HCT116 (cell line): ENCODE results near the gene CLDN14. TPM values are rescaled to one million over a fixed set of nuclear protein-coding genes. Genes with fewer than 3 reads are reported as not detected.

ENCODE experiments used
- ATAC-seq: fragments of 200-7000 bp; cut with Tn5 transposase; 2 replicates; pipeline ENCODE4 v1.9.1; 2020; ENCODE audit warnings: mild to moderate bottlenecking, moderate library complexity
- BruUV-seq: library from RNA; stranded (reverse); fragments of 400-500 nt; replicated peaks from 2 replicates; lab custom pipeline; 2021; lab: Mats Ljungman, UMichigan
- CTCF ChIA-PET: fragments of 300-600 bp; sonication (Branson Sonifier 250); formaldehyde crosslinking; loops from one replicate; lab custom pipeline; 2021; ENCODE audit warnings: antibody characterized with exemption; lab: Charles Lee
- POLR2A ChIA-PET: fragments of 300-600, 350-600 bp; sonication (Branson Sonifier 250); formaldehyde crosslinking; loops from one replicate; lab custom pipeline; 2021; ENCODE audit warnings: antibody characterized with exemption; lab: Charles Lee
- RAD21 ChIA-PET, 2 experiments: fragments of 300-600 bp; sonication (Branson Sonifier 250); formaldehyde crosslinking; loops; one replicate each; lab custom pipeline; 2023; ENCODE audit warnings: low total read pairs in 2 of 2; ENCODE audit not compliant: uncharacterized antibody in 2 of 2, unreplicated experiment in 2 of 2, low non-redundant PET in 1 of 2; lab: Charles Lee
- DNase-seq: peaks from one replicate; pipeline ENCODE4 v3.0.0-alpha.2; 2010; ENCODE audit warnings: low read depth, low spot score
- H2AFZ ChIP-seq: fragments of 200-600 bp; shearing (Covaris generic), sonication (generic); 2 replicates; pipeline ENCODE4 v1.6.1; 2017; ENCODE audit warnings: low read depth, mixed run types, mixed read lengths, antibody characterized with exemption, low read length; ENCODE audit not compliant: poor library complexity, severe bottlenecking
- H3K27ac ChIP-seq: 2 replicates; pipeline ENCODE4 v1.5.1; 2012; ENCODE audit warnings: low read depth, low read length
- H3K27me3 ChIP-seq: fragments of 200-600 bp; sonication (generic); 2 replicates; pipeline ENCODE4 v1.6.1; 2016; ENCODE audit warnings: mixed run types, low read length, mixed read lengths; ENCODE audit not compliant: insufficient read depth
- H3K36me3 ChIP-seq, 2 experiments: fragments of 200-500 bp in 1 of 2; fragments of 200-600 bp in 1 of 2; sonication (Bioruptor generic) in 1 of 2; sonication (generic) in 1 of 2; 2 replicates each; pipeline versions ENCODE4 v1.5.1 to v1.6.1; 2014 to 2016; ENCODE audit warnings: low read length in 2 of 2, inconsistent platforms in 1 of 2, mixed read lengths in 1 of 2, mixed run types in 1 of 2; ENCODE audit not compliant: insufficient read depth in 2 of 2, control insufficient read depth in 1 of 2
- H3K4me1 ChIP-seq, 2 experiments: fragments of 200-600 bp in 1 of 2; sonication (generic) in 1 of 2; 2 replicates each; pipeline versions ENCODE4 v1.5.1 to v1.6.1; 2012 to 2017; ENCODE audit warnings: low read length in 2 of 2, inconsistent platforms in 1 of 2, mild to moderate bottlenecking in 1 of 2, mixed read lengths in 1 of 2, mixed run types in 1 of 2, moderate library complexity in 1 of 2; ENCODE audit not compliant: insufficient read depth in 2 of 2, control insufficient read depth in 1 of 2
- H3K4me2 ChIP-seq: fragments of 200-600 bp; sonication (generic); 2 replicates; pipeline ENCODE4 v1.6.1; 2017; ENCODE audit warnings: mixed run types, low read length, mixed read lengths
- H3K4me3 ChIP-seq, 2 experiments: fragments of 200-600 bp in 1 of 2; sonication (generic) in 1 of 2; replicated peaks in 1 of 2; 2 replicates each; pipeline ENCODE4 v1.5.1; 2011 to 2016; ENCODE audit warnings: low read length in 2 of 2, control low read depth in 1 of 2, low read depth in 1 of 2, mild to moderate bottlenecking in 1 of 2, mixed read lengths in 1 of 2, mixed run types in 1 of 2
- H3K79me2 ChIP-seq: fragments of 200-600 bp; sonication (generic); 2 replicates; pipeline ENCODE4 v1.6.1; 2017; ENCODE audit warnings: mild to moderate bottlenecking, mixed run types, low read length, moderate library complexity, mixed read lengths; ENCODE audit not compliant: insufficient read depth
- H3K9ac ChIP-seq: fragments of 200-600 bp; sonication (generic); 2 replicates; pipeline ENCODE4 v1.6.1; 2016; ENCODE audit warnings: low read length, mixed read lengths
- H3K9me2 ChIP-seq: fragments of 200-600 bp; sonication (generic), shearing (Covaris generic); 2 replicates; pipeline ENCODE4 v1.6.1; 2017; ENCODE audit warnings: mixed run types, mild to moderate bottlenecking, moderate library complexity; ENCODE audit not compliant: insufficient read depth
- H3K9me3 ChIP-seq, 2 experiments: fragments of 200-500 bp in 1 of 2; fragments of 200-600 bp in 1 of 2; sonication (Bioruptor generic) in 1 of 2; sonication (generic) in 1 of 2; 2 replicates each; pipeline ENCODE4 v1.6.1; 2014 to 2017; ENCODE audit warnings: low read length in 2 of 2, mixed read lengths in 2 of 2, inconsistent platforms in 1 of 2, low read depth in 1 of 2, mild to moderate bottlenecking in 1 of 2, mixed run types in 1 of 2, moderate library complexity in 1 of 2; ENCODE audit not compliant: control insufficient read depth in 1 of 2, insufficient read depth in 1 of 2
- H4K20me1 ChIP-seq: fragments of 200-600 bp; sonication (generic), shearing (Covaris generic); 2 replicates; pipeline ENCODE4 v1.6.1; 2017; ENCODE audit warnings: mixed run types, mild to moderate bottlenecking, moderate library complexity; ENCODE audit not compliant: insufficient read depth
- ATF3 ChIP-seq: IDR thresholded peaks from 2 replicates; pipeline ENCODE4 v1.6.1; 2012
- CBX3 ChIP-seq: IDR thresholded peaks from 2 replicates; pipeline ENCODE4 v1.6.1; 2012; ENCODE audit warnings: low read depth
- CEBPB ChIP-seq: IDR thresholded peaks from 2 replicates; pipeline ENCODE4 v1.6.1; 2012; ENCODE audit warnings: low read depth
- EGR1 ChIP-seq: IDR thresholded peaks from 2 replicates; pipeline ENCODE4 v1.6.1; 2012; ENCODE audit warnings: low read depth
- ELF1 ChIP-seq: IDR thresholded peaks from 2 replicates; pipeline ENCODE4 v1.6.1; 2012; ENCODE audit warnings: low read depth, borderline replicate concordance
- EZH2 ChIP-seq: fragments of 200-600 bp; sonication (generic); IDR thresholded peaks from 2 replicates; pipeline ENCODE4 v1.6.1; 2017; ENCODE audit warnings: antibody characterized with exemption, mixed run types
- EZH2phosphoT487 ChIP-seq: fragments of 200-600 bp; IDR thresholded peaks from 2 replicates; pipeline ENCODE4 v1.6.1; 2018; ENCODE audit warnings: antibody characterized with exemption, borderline replicate concordance
- FOSL1 ChIP-seq: IDR thresholded peaks from 2 replicates; pipeline ENCODE4 v1.6.1; 2012; ENCODE audit warnings: low read depth
- JUND ChIP-seq: IDR thresholded peaks from 2 replicates; pipeline ENCODE4 v1.6.1; 2012
- POLR2AphosphoS5 ChIP-seq: IDR thresholded peaks from 2 replicates; pipeline ENCODE4 v1.6.1; 2011; ENCODE audit warnings: mild to moderate bottlenecking, low read depth, low read length, moderate library complexity
- RAD21 ChIP-seq: IDR thresholded peaks from 2 replicates; pipeline ENCODE4 v1.6.1; 2012; ENCODE audit warnings: low read depth, mild to moderate bottlenecking
- REST ChIP-seq: IDR thresholded peaks from 2 replicates; pipeline ENCODE4 v1.6.1; 2012; ENCODE audit warnings: low read depth
- SIN3A ChIP-seq: IDR thresholded peaks from 2 replicates; pipeline ENCODE4 v1.6.1; 2012; ENCODE audit warnings: low read depth
- SRF ChIP-seq: IDR thresholded peaks from 2 replicates; pipeline ENCODE4 v1.6.1; 2012; ENCODE audit warnings: low read depth
- TCF7L2 ChIP-seq: IDR thresholded peaks from 2 replicates; pipeline ENCODE4 v1.7.0; 2011; ENCODE audit warnings: borderline replicate concordance, inconsistent platforms; ENCODE audit not compliant: insufficient read depth, insufficient read length; ENCODE audit errors: extremely low read depth
- YY1 ChIP-seq: IDR thresholded peaks from 2 replicates; pipeline ENCODE4 v1.6.1; 2011; ENCODE audit warnings: low read length, low read depth, moderate library complexity, mild to moderate bottlenecking; ENCODE audit not compliant: insufficient replicate concordance; ENCODE audit errors: extremely low read depth
- ZFX ChIP-seq: fragments of 450-650 bp; IDR thresholded peaks from 2 replicates; pipeline ENCODE4 v1.6.1; 2017
- ZNF274 ChIP-seq: fragments of 200-500 bp; sonication (Bioruptor generic); IDR thresholded peaks from 2 replicates; pipeline ENCODE4 v1.6.1; 2014; ENCODE audit warnings: mild to moderate bottlenecking, low read depth, low read length, inconsistent platforms
- intact Hi-C: fragments of 100-400 bp; cut with micrococcal nuclease; formaldehyde crosslinking; loops from 2 replicates; pipeline ENCODE4 v1.10.0; 2022
- total RNA-seq: library from RNA; stranded (reverse); gene quantifications from one replicate; pipeline ENCODE4 v1.2.1, GENCODE V29; 2021; ENCODE audit not compliant: unreplicated experiment
- TF ChIP-seq, protein P1 (sequence below): IDR thresholded peaks from 2 replicates; pipeline ENCODE4 v1.6.1; 2012
- TF ChIP-seq, protein P2 (sequence below), 3 experiments: fragments of 200-600 bp in 1 of 3; sonication (generic) in 1 of 3; IDR thresholded peaks in 2 of 3; conservative IDR thresholded peaks in 1 of 3; 2 replicates each; pipeline ENCODE4 v1.5.1; 2012 to 2017; ENCODE audit warnings: low read depth in 2 of 3, low read length in 2 of 3, antibody characterized with exemption in 1 of 3, borderline replicate concordance in 1 of 3, control low read depth in 1 of 3, mild to moderate bottlenecking in 1 of 3, mixed read lengths in 1 of 3, mixed run types in 1 of 3, moderate library complexity in 1 of 3; ENCODE audit not compliant: insufficient read depth in 1 of 3

CLDN14 gene
- total RNA-seq, 1 experiment from 2014 or later = not detected

GRCh38 chr21:36474591-36474990, 5.3 kb downstream of the CLDN14 start:
- intact Hi-C loops = no loop called here
- no peaks in the 10 kb centered on the region for H3K79me2 ChIP-seq
- TF ChIP-seq JUND = no peak
- no peak for TF ChIP-seq ATF3
- TF ChIP-seq TCF7L2 = no peak
- no peak for TF ChIP-seq FOSL1
- TF ChIP-seq, protein P1, sequence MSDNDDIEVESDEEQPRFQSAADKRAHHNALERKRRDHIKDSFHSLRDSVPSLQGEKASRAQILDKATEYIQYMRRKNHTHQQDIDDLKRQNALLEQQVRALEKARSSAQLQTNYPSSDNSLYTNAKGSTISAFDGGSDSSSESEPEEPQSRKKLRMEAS = no peak
- TF ChIP-seq CEBPB = no peak
- no peak for TF ChIP-seq ELF1
- TF ChIP-seq ZFX = no peak
- TF ChIP-seq RAD21 = no peak
- no peak for TF ChIP-seq EZH2phosphoT487
- no peak for TF ChIP-seq POLR2AphosphoS5
- no peak for TF ChIP-seq ZNF274
- TF ChIP-seq EZH2 = no peak
- TF ChIP-seq CBX3 = no peak
- no peak for TF ChIP-seq SIN3A
- TF ChIP-seq, protein P2, sequence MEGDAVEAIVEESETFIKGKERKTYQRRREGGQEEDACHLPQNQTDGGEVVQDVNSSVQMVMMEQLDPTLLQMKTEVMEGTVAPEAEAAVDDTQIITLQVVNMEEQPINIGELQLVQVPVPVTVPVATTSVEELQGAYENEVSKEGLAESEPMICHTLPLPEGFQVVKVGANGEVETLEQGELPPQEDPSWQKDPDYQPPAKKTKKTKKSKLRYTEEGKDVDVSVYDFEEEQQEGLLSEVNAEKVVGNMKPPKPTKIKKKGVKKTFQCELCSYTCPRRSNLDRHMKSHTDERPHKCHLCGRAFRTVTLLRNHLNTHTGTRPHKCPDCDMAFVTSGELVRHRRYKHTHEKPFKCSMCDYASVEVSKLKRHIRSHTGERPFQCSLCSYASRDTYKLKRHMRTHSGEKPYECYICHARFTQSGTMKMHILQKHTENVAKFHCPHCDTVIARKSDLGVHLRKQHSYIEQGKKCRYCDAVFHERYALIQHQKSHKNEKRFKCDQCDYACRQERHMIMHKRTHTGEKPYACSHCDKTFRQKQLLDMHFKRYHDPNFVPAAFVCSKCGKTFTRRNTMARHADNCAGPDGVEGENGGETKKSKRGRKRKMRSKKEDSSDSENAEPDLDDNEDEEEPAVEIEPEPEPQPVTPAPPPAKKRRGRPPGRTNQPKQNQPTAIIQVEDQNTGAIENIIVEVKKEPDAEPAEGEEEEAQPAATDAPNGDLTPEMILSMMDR (IDR thresholded peaks at IDR 0.05 in 2 of 3, conservative IDR thresholded peaks at IDR 0.05 in 1 of 3; ENCODE audit: borderline replicate concordance in 1 of 3, insufficient read depth in 1 of 3, low read depth in 2 of 3, low read length in 2 of 3) = no peak
- no peak for TF ChIP-seq REST
- no peak for TF ChIP-seq YY1
- TF ChIP-seq SRF = no peak
- no peak for TF ChIP-seq EGR1
- no peaks in the 10 kb centered on the region for H3K9me2 ChIP-seq
- no peaks in the 10 kb centered on the region for H4K20me1 ChIP-seq
- H3K9ac ChIP-seq = no peak overlapping the region
- no peaks in the 10 kb centered on the region for H3K36me3 ChIP-seq
- ChIA-PET POLR2A (no interaction called here), CTCF (no interaction called here), RAD21 (no interaction called here)
- no peak overlapping the region for H2AFZ ChIP-seq
- ATAC-seq (no peak), DNase-seq (no peak)
- peaks cover 0 to 3% of the 10 kb centered on the region in 2 experiments; a peak in 1 of 4 replicates for H3K4me1 ChIP-seq
- peaks cover 3% of the 10 kb centered on the region; the same call in 1 of the 2 replicates for H3K27me3 ChIP-seq
- no peaks in the 10 kb centered on the region for H3K9me3 ChIP-seq
- no peak overlapping the region for H3K4me3 ChIP-seq
- no peak overlapping the region for H3K4me2 ChIP-seq
- no TSS peak for BruUV-seq
- H3K27ac ChIP-seq = no peak overlapping the region
